ENCODE measurements around the gene DENND5A.

Gene DENND5A

DNA sequence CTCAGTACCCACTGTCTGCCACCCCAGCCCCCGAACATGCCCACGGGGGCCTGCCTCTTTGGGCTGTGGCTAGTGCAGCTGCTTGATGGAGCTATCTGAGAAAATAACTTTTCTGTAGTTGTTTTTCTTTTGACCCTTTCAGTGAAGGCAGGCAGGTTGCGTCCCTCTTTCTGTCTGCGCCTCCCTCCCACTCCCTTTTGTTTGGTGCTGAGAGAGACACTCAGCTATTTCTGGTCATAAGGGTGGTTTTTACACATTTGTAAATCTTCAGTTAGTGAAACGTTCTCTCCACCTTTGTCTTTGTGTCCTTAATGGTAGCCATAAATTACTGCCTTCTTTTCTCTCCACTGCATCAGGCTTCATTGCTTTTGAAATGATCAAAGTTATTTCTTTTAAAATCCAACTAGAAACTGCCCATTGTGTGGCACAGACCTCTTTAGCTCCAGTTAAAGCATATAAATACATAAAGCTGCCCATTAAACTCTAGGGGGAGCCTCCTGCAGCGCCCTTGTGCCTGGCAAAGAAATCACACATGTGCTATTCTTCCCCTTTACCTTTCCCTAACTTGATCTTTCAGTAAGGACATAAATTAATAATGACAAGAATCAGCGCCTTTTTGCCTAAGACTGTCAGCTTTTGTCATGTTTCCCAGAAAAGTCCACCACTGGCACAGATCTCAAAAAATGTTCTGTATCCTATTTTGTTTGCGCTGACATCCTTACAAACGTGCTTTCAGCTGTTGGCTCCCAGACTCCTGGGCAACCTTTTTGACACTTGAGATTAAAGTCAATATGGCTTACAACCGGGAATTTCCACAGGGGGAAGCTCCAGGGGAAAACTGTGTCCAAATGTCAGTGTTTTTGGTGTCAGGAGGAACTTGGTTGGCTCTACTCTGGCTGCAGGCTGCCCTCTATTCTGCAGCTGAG, 172.0 kb downstream of the DENND5A start:
- DNase-seq = no peak

DNA sequence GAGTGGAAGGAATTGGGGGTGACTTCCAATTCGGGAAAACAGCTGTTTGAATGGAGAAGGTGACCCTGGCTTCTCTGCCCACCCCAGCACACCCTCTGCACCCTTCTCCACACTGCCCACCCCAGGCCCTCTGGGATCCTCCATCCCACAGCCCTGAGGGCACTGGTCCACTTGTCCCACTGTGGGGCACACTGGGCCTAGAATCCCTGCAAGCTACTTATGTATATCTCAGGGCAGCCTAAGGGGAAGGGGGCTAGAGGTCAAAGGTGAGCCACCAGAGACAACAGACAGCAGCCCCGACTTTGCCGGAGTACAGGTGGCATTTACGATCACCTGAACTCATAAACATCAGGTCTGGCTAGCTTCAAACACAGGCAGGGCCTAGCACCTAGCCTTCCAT, 173.1 kb downstream of the DENND5A start:
- no peak for DNase-seq

DNA sequence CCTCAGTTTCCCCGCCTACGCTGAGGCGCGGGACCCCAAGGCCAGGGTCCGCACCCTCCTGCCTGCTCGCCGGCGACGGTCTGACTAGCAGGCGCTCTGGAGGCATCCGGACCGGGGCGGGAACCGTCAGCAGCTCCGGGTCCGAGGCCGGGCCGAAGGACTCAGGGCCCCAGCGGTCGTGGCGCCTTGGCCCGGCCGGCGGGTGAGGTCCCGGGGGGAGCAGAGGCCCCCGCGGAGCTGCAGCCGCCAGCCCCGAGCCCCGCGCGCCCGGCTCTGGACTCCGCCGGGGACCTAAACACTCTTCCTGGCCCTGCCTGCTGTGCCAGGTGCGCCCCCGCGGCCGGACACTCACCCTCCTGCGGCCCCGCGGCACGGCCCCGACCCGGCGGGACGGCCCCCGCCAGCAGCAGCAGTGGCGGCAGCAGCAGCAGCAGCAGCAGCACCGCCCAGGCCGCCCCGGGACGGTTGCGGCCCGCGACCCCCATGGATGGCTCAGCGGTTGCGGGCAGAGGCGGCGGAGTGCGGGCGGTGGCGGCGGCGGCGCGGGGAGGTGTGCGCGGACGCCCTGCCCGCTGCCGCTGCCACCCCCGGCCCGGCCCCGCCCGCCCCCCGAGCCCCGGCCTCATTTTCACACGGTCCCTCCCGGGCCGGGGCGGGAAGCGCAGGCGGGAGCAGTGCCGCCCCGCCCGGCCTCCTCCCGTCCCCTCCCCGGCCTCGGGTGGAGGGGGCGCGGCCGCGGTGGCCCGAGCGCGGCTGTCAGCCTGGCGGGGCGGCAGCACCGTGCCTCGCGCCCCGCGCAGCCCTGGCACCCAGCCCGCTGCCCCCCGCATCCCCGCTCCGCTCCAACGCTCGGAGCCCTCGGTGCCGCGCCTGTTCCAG, 173.9 kb downstream of the DENND5A start, which contains the start of gene SCUBE2:
Gene SCUBE2 (minus strand): TSS at position 556 of the 879 bp plus-strand sequence. CDS start 71 bp downstream, at position 485.
- DNase-seq = no peak

DNA sequence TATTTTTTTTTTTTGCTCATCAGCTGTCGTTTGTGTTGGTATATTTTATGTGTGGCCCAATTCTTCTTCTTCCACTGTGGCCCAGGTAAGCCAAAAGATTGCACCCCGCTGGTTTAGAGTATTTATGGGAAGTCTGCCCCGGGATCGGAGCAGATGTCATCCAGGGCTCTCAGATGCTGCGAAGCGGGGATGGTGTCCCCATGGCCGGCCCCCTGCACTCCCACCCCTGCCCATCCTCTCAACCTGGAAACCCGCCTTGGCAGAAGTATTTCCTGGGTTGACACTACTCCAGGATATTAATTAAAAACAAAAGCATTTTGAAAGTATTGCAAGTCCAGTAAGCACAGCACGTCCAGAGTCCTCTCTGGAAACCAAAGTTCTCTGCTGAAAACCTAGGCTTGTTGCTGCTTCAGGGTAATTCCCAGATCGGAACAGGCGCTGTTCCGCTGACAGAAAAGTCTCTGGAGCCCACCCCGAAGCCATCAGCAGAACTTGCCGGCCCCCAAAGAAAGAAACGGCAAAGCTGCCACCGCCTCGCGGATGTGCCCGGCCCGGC, 174.6 kb downstream of the DENND5A start:
- no peak for DNase-seq

DNA sequence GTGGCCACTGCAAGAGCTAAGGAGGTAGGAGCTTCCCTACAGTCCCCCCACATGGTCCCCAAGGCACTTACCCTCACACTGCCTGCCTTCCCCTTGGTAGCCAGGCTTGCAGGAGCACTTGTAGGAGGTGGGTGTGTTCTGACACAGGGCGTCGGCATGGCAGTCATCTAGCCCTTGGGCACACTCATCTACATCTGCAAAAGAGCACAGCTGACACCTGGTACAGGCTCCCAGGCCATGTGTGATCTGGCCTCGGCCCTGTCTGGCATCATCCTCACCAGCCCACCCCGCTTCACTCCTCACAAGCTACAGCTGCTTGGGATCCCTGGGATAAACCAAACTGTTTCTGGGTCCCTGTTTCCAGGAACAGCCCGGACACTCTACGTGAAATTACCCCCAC, 175.5 kb downstream of the DENND5A start:
- DNase-seq = no peak

DNA sequence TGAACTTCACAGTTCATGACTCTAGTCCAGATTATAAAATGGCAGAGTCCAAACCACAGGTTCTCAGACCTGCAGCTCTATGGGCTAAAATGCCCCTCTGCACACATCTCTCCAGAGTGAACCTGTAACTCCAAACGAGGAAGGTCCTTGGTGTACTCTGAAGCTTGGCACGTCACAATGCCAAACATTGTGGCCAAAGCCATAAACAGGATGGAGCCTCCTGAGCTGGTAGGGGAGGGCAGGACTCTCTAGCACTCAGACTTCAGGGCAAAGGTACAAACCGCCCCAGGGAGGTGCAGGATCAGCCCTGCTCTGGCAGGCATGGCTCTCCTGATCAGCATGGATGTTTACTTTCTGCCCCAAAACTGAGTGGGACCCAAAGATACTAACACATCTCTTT, 176.1 kb downstream of the DENND5A start:
- no peak for DNase-seq
